Activated CD8-positive, alpha-beta memory T cell treated with anti-CD3 and anti-CD28 coated beads, Interleukin-2, amount 50 U/mL, for 4 hours (primary cell): ENCODE data around the gene COPS8.

Source experiments
- DNase-seq: peaks from one replicate; pipeline ENCODE4 v3.0.0-alpha.2; 2020

The COPS8 gene

DNA sequence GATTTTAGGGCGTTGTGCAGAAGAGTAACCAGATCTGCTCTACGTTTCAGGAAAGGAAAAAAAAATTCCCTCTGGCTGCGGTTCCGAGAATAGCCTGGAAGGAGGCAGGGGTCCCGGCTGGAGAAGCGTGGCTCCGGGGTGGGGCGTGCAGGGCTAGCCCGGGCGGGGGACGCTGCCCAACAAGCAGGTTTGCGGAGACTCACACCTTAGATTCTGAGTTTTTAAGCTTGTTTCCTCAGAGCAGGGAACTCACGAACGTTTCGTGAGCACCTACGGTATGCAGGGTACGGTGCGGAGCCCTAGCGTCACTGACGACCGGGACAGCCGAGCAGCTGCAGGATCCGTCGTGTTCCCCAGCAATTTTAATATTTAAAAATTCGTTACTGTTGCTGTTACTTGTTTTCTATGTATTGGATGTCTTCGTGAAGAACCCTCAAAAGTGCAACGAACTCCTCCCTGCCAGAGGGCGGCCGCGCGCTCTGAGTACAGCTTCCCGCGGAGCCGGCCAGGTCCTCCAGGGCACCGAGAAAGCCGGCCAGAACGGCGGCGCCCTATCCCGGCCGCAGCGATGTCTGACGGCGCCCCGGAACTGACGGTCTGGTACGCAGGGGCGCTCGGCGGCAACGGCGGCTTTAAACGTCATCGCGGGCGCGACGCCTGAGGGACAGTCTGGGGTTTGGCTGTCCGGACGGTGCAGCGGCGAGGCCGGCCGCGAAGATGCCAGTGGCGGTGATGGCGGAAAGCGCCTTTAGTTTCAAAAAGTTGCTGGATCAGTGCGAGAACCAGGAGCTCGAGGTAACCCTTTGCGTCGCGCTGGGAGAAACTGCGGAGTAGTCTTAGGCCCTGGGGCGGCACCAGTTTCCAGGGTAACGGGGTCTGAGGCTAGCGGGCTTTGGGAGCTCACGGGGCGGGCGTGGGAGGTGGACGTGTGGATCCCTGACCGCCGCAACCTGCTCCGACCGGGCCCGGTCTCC lies at the start of gene COPS8:
Gene COPS8 (plus strand): TSS at position 642 of the 974 bp plus-strand sequence. CDS start 76 bp downstream, at position 718.
- DNase-seq: peak; percentile 90

DNA sequence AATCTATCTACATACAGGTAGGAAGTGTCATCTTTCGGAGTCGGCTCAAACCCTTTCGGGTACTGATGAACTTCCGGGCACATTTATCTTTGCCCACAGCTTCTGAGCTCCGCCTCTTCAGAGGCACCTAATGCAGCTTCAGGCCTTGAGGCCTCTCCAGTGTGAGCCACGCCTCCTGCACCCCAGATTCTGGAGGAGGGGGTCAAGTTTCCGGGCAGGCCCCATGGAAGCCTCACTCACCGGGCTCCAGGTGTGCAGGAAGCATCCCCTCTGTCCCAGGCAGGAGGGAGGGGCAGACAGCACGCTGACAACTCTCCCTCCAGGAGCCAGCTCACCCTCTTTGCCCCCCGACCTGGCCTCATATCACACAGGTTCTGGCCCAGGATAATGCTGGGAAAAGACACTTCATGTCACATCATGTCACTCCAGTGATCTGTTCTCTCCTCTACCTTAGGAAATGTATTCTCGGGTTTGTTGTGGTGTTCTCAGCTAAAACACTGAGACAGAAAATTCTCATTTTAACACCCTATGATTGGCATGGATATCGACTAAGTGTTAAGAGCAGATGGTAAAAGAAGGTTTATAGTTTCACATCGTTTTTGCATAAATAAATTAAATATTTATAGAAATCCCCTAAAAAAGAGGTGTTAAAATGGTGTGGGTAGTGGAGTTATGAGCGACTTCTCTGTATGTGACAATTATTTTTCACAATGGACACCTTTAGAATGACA lies 46.2 kb upstream of the COPS8 start:
- DNase-seq: no peak

DNA sequence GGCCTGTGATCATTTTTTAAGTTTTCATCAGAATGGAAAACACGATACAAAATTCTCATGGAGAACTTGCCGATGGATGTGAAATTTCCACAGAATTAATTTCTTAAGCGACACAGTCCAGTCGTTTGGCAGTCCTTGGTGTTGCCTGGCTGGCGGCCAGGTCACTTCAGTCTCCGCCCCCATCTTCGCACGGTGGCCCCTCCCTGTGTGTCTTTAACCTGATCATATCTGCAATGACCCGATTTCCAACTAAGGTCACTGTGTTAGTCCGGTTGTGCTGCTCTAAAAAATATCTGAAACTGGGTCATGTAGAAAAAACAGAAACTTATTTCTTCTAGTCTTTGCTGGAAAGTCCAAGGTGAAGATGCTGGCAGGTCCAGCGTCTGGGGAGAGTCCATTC lies 44.5 kb upstream of the COPS8 start:
- DNase-seq: no peak

GRCh38 chr2:237042101-237042500 lies 43.6 kb upstream of the COPS8 start:
- DNase-seq: no peak

DNA sequence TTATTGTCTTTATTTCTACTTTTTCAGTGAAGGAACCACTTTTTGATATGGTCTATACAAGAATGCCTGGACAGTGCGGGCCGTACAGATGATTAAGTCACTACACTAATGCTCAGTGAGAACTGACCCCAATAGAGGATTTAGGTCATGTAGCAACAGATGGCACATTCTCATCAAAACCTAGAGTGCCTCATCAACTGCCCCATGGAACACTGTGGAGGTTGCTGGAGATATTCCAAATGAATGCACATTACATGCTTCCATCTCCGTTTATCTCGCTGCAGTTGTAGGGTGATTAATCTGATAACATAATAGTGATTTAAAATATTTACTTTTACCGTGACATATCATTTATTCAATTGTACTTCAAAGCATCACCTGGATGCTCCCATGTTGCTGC lies 41.8 kb upstream of the COPS8 start:
- no peak for DNase-seq

GRCh38 chr2:237044281-237044680 lies 41.4 kb upstream of the COPS8 start:
- no peak for DNase-seq

- DNase-seq: no peak
Measured at GRCh38 chr2:237045449-237045848, 40.2 kb upstream of the COPS8 start.

DNA sequence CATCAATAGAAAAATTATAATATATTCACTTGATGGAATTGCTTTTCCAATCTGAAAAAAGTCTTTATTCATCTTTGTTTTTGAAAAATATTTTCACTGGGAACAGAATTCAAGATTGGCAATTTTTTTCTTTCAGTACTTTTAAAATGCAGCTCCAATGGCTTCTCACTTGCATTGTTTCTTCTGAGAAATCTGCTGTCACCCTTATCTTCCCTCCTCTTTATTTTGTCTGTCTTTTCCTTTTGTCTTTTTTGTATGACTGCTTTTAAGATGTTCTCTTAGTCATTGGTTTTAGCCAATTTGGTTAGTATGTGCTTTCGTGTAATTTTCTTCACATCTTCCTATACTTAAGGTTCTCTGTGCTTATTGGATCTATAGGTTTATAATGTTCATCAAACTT lies 37.1 kb upstream of the COPS8 start:
- no peak for DNase-seq

GRCh38 chr2:237051861-237052260 lies 33.8 kb upstream of the COPS8 start:
- no peak for DNase-seq

- no peak for DNase-seq
Measured at GRCh38 chr2:237053066-237053465, 32.6 kb upstream of the COPS8 start.

DNA sequence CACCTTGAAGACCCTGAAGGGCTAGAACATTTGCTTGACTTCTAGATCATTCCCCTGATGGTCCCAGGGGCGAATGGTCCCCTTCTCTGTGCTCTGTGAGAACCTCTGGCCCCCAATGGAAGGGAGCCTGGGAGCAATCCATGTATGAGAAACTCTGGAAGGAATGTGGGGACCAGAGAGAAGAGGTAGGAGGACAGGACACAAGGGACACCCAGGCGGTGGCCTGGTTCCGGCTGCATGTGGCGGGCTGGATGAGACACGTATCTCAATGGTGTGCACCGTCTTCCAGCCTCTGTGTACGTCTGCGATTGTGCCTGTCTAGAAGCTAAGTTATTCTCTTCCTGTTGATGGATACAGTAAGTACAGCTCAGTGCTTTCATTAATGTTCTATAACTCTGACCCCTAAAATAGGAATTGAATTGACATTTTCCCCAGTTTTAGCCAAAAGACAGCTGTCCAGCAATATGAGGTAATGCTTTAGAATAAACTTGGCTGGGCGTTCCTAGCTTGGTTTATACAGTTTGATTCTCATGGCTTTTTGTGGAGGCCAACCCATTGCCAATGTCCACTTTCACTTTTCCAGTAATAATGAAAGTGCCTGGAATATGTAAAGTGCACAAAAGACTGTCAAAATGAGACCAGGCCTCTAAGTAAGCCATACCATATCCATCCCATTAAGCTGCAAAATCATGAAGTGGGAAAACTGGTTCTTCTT lies 30.1 kb upstream of the COPS8 start:
- no peak for DNase-seq

DNA sequence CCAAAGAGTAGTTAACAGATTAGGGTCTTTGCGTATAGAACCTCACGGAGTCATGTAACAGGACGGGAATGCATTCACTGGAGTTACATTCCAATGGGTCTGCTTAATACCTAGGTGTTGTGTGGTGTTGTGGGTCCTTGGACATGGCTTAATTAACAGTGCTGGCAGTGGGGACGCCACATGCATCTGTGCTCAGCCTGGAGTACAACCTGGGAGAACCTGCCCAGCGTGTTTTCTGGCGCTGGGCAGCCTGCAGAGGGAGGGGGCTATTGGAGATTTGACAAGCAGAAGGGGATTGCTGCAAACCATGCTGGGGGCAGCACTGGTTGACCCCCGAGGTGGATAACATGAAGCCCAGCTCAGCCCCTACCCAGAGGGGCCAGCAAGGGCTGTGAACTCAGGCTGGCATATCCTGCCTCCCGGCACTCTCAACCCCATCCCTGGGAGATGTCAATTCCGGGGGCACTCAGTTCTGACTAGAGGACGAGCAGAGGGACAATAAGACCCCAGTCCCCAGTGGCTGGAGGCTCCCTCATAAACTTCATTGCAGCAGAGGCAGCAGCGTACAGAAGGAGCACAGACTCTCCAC lies 29.3 kb upstream of the COPS8 start:
- DNase-seq: no peak

DNA sequence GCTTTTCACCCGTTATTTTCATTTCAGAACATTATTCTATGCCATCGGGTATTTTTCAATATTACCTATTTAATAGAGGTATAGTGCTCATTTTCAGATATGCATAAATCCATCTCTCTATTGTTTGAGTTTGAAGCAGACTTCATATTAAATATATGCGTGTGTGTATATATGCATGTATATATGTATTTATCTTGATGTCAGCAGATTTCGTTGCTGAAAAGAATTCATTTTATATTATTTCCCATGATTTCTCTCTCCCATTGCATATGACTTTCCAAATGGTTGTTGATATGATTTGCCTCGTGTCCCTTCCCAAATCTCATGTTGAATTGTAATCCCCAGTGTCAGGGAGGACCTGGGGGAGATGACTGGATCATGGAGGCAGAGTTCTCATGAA lies 28.6 kb upstream of the COPS8 start:
- DNase-seq: no peak

DNA sequence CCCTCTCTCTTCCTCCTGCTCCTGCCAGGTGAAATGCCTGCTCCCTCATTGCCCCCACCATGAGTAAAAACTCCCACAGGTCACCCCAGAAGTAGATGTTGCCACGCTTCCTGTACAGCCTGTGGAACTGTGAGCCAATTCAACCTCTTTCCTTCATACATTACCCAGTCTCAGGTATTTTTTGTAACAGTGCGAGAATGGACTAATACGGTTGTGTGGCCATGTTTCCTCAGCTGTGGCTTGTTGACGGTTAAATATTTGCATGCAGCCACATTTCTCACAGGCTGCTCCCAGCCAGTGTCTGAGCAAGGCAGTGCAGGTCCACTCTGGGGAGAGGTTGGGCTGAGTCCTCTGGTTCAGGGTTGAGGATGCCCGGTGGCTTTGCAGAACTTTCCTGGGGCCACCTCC lies 27.8 kb upstream of the COPS8 start:
- DNase-seq: no peak

- DNase-seq: no peak
Measured at GRCh38 chr2:237058423-237058822, 27.3 kb upstream of the COPS8 start.

- no peak for DNase-seq
Measured at GRCh38 chr2:237059155-237059875, 26.4 kb upstream of the COPS8 start.

DNA sequence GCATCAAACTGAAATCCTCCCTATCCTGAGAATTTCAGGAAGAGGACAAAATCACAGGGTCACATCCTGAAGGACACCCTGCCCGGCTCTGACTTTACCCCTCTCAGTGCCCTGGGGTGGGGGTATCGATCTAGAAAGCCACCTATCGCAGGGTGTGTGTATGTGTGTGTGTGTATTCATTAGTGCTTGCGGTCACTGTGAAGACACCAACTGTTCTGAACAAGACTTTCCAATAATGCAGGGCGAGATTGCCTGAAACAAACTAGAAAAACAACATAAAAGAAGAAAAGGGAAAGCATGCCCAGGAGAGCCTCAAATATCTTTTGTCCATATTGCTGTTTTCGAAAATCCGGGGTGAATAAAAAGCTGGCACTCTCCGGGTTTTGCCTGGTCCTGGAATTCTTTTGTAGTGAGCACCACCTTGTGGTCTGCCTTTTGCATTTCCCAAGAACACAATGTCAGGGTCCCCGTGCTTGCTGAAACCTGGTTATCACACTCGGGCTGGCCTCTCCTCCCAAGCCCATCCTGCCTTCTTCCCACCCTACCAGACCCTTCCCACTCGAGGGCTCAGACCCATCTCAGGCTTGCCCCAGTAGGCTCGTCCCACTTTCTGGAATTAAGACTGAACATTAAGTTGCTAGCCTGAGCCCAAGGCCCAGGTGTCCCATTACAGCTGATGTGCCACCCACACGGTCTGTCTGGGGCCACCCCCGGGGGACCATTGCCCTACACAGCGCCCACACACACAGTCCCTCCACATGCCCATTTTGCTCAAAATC lies 25.0 kb upstream of the COPS8 start:
- no peak for DNase-seq

- no peak for DNase-seq
Measured at GRCh38 chr2:237061356-237061755, 24.3 kb upstream of the COPS8 start.

GRCh38 chr2:237062585-237062984 lies 23.1 kb upstream of the COPS8 start:
- DNase-seq: no peak

- DNase-seq: no peak
Measured at GRCh38 chr2:237064203-237065070, 21.3 kb upstream of the COPS8 start.

GRCh38 chr2:237065071-237065377 lies 20.7 kb upstream of the COPS8 start:
- no peak for DNase-seq
